HG03103 (cell line): ENCODE results near the gene NME9.

ENCODE experiments used
- ATAC-seq: cut with Tn5 transposase; IDR thresholded peaks from one replicate; pipeline ENCODE4 v1.9.1; 2021; ENCODE audit warnings: low read depth; ENCODE audit not compliant: unreplicated experiment

NME9 gene

GRCh38 chr3:138289260-138289659, 40.4 kb downstream of the NME9 start:
- ATAC-seq, result no peak

DNA sequence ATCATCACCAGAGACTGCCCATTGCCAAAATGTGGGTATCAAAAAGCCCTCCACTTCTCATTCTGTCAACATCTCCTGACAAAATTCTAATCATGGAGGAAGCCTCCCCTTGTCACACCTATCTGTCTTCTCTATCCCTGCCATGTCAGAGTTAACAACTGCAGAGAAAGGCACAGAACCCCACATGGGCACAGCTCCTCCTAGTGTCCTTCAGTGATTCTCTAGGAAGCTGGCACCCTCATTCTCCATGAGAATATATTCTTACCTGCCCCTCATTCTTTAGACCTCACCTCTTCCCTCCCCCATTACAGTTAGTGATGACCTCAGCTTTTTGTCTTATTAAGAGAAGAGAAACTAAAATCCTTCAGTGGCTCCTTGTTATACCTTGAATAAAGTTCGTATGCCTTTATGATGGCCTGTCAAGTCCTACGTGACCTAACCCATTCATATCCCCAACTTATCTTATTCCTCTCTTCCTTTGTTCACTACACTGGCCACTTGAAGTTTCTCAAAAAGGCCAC, 44.6 kb downstream of the NME9 start:
- no peak for ATAC-seq

- ATAC-seq, result no peak
These were observed 45.6 kb downstream of the NME9 start for GRCh38 chr3:138284079-138284478.

- no peak for ATAC-seq
These were observed 46.8 kb downstream of the NME9 start for GRCh38 chr3:138282836-138283235.

DNA sequence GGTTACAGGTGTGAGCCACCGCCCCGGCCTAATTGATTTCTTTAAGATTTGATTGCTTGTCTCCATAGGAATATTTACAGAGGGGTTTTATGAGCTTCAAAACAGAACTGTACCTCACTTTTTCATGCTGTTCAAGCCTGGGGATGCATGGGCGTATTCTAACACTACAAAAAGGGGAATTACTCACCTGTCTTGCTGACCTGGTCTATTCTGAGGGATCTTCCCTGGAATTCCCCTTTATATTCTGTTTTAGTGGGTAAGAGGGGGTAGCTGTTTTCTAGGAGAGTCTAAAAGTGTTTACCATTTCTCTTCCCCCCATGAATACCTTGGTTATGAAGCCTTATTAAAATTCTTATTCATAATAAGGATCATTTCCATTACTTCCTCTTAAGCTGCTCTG, 48.1 kb downstream of the NME9 start:
- no peak for ATAC-seq

- ATAC-seq, result peak; percentile 58
These were observed 58.4 kb downstream of the NME9 start for GRCh38 chr3:138271189-138271794.

DNA sequence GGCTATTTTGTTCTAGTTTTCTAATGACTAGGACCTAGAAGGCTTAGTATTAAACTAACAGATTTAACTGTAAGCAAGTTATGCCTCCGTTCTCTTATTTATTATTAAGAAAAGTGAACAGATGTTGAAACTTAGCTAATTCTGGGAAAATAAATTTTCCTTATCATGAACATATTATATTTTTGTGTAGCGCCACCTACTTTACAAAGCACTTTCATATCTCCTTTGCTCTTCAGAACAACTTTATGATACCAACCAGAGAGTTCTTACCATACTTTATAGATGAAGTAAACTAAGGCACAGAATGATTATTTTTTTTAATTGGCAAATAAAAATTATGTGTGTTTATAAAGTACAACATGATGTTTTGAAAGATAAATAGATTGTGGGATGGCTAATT, 59.4 kb downstream of the NME9 start:
- no peak for ATAC-seq

DNA sequence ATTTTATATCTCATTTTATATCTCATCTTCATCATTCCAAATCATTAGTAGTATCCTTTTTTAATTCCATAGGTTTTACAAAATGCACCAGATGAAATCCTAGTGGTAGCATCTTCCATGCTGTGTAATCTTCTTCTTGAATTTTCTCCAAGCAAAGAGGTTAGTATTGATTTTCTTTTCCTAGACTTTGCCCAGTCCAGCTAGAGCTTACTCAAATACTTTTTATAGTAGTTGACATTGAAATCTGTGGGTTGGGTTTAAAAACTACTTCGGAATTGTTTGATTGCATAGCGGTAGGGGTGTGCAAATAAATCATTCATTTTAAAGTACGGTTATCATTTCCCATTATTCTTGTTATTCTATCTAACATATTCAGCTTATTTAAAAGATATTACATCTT, 62.6 kb downstream of the NME9 start:
- ATAC-seq, result no peak

DNA sequence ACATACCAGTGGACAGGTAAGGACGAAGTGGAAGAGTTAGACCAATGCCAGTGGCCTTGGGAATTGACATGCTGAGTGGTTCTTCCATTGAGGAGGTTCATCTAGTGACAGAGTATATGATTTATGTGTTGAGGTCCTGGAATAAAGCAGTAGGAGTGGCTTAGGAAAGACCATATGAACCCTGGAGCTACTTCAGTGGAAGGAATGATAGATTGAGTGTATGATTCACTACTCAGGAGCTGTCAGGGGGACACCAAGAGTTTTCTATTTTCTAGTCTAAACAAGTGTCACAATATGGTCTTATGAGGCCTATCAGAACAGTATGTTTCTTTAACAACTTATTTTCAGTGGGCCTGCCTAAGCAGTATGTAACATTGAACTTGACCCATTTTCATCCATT, 63.9 kb downstream of the NME9 start:
- ATAC-seq, result no peak

DNA sequence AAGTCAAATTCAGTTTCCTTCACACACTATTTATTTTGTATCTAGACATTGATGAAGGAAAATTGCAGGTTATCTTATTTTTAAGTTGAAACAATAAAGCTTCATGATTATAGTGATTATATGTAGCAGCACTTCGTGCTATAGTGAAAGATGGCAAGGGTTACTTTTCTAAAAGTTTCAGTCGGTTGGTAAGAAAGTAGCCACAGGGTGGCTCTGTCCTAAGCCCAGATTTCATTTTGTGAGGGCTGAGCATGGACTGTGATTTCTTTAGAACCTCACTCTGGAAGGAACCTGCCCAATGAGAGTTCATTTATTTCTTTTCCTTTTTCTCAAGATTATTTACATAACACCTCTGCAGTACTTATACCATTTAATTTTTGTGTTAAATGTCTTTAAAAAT, 66.5 kb downstream of the NME9 start:
- ATAC-seq, result no peak

- ATAC-seq, result no peak
These were observed 69.0 kb downstream of the NME9 start for GRCh38 chr3:138260611-138261010.

DNA sequence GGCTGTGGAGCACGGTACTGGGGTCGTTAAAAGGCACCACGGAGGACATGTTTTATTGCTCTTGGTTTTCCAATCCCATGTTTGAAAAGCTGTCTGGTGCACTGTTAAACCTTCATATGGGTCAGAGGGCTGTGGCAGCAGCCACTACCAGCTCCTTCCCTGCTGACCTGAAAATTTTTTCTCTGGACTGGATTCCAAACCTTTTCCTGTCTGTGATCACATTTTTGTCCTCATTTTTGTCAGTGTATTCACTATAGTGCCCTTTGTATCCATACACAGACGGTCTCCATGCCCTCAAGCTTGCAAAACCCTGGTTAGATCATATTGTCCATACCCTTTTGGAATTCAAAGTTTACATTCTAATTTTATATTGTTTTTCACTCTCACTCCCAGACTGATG, 70.5 kb downstream of the NME9 start:
- no peak for ATAC-seq

DNA sequence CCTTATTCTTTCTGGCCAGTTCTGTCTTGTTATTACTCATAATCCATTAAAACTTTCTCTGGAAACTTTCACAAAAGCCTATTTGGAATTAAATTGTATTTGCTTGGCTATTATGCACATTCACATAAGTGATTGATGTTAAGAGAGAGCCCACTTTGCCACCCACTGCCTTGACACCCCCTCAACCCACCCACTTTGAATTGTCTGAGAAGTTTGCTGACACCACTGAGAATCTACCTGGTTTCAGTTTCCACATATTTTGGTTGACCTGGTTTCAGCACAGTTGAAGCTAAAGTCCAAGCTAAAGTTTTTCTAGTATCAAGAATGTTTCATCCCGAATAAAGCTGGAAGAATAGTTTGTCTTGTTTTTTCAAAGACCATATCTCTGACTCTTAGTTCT, 71.7 kb downstream of the NME9 start:
- no peak for ATAC-seq

DNA sequence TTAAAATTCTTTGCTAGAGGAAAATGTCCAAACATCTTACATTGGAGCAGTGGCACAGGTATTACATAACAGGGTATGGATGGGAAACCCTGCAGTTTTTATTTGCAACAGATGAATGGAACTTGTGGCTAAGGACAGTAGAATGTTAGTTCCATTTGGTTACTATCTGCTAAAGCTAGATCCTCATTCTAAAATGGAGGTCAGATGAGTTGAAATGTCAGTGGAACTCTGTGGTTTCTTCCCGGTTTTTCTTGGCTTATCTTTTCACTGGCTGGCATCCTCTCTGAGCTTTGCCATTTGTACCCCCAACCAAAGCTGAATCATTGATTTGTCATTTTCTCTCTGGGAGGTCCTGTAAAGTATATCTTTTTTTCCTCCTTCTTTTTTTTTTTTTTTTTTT, 73.6 kb downstream of the NME9 start:
- ATAC-seq, result no peak

GRCh38 chr3:138254216-138254615, 75.4 kb downstream of the NME9 start:
- no peak for ATAC-seq

GRCh38 chr3:138253609-138254008, 76.0 kb downstream of the NME9 start:
- no peak for ATAC-seq
